IMR-90 (cell line): Measurements from ENCODE around the gene KRT86. TPM values are rescaled to one million over a fixed set of nuclear protein-coding genes. Genes with fewer than 3 reads are reported as not detected.
A peak's percentile ranks its signal among the peaks of the same experiment; 100 is the strongest.

Experiments
- ATAC-seq: fragments of 200-7000 bp; cut with Tn5 transposase; 2 replicates; pipeline ENCODE4 v1.9.1; 2020; ENCODE audit warnings: low read depth, mild to moderate bottlenecking, moderate library complexity
- BruUV-seq: library from RNA; stranded (reverse); fragments of 400-500 nt; replicated peaks from 2 replicates; lab custom pipeline; 2021; lab: Mats Ljungman, UMichigan
- CTCF ChIA-PET: fragments of 300-600 bp; formaldehyde crosslinking; extraction: SDS; loops from one replicate; lab custom pipeline; 2021; ENCODE audit warnings: antibody characterized with exemption; lab: Yijun Ruan, JAX
- POLR2A ChIA-PET: fragments of 300-600 bp; sonication (Branson Sonifier 250); formaldehyde crosslinking; loops from one replicate; lab custom pipeline; 2022; ENCODE audit warnings: antibody characterized with exemption; ENCODE audit not compliant: unreplicated experiment; lab: Charles Lee
- DNase-seq: peaks from one replicate; pipeline ENCODE4 v3.0.0; 2013
- H2AFZ ChIP-seq: replicated peaks from 2 replicates; pipeline ENCODE3; 2013; ENCODE audit warnings: low read length, mild to moderate bottlenecking; ENCODE audit not compliant: poor library complexity
- H2AK5ac ChIP-seq: 2 replicates; pipeline ENCODE4 v1.6.1; 2013; ENCODE audit warnings: low read depth, low read length, inconsistent platforms
- H2AK9ac ChIP-seq: replicated peaks from 2 replicates; pipeline ENCODE3; 2013; ENCODE audit warnings: mild to moderate bottlenecking, low read depth, low read length, moderate library complexity; ENCODE audit not compliant: poor library complexity
- H2BK120ac ChIP-seq: 2 replicates; pipeline ENCODE4 v1.6.1; 2013; ENCODE audit warnings: low read depth, low read length, inconsistent platforms
- H2BK15ac ChIP-seq: 3 replicates; pipeline ENCODE4 v1.6.1; 2013; ENCODE audit warnings: low read depth, low read length, inconsistent platforms
- H2BK20ac ChIP-seq: 2 replicates; pipeline ENCODE4 v1.6.1; 2013; ENCODE audit warnings: low read depth, mild to moderate bottlenecking, inconsistent platforms, low read length, moderate library complexity
- H2BK5ac ChIP-seq: 2 replicates; pipeline ENCODE4 v1.6.1; 2013; ENCODE audit warnings: mild to moderate bottlenecking, low read depth, low read length, inconsistent platforms; ENCODE audit not compliant: poor library complexity, severe bottlenecking
- H3K14ac ChIP-seq: replicated peaks from 2 replicates; pipeline ENCODE4 v1.6.1; 2013; ENCODE audit warnings: low read depth, low read length, inconsistent platforms
- H3K18ac ChIP-seq: 2 replicates; pipeline ENCODE4 v1.6.1; 2013; ENCODE audit warnings: low read depth, low read length, control low read depth
- H3K23ac ChIP-seq: 2 replicates; pipeline ENCODE4 v1.6.1; 2013; ENCODE audit warnings: low read depth, low read length, inconsistent platforms
- H3K27ac ChIP-seq: 2 replicates; pipeline ENCODE4 v1.5.1; 2013; ENCODE audit warnings: mild to moderate bottlenecking, control low read depth, low read length; ENCODE audit not compliant: insufficient read depth
- H3K27me3 ChIP-seq: 2 replicates; pipeline ENCODE4 v1.6.1; 2013; ENCODE audit warnings: low read length; ENCODE audit not compliant: control insufficient read depth, insufficient read depth
- H3K36me3 ChIP-seq: 2 replicates; pipeline ENCODE4 v1.6.1; 2013; ENCODE audit warnings: low read length, mixed read lengths; ENCODE audit not compliant: control insufficient read depth, insufficient read depth
- H3K4ac ChIP-seq: 2 replicates; pipeline ENCODE4 v1.6.1; 2013; ENCODE audit warnings: low read depth, low read length, inconsistent platforms
- H3K4me1 ChIP-seq: 2 replicates; pipeline ENCODE4 v1.6.1; 2013; ENCODE audit warnings: low read length, mixed read lengths; ENCODE audit not compliant: control insufficient read depth, insufficient read depth
- H3K4me2 ChIP-seq: 2 replicates; pipeline ENCODE4 v1.6.1; 2013; ENCODE audit warnings: low read depth, mild to moderate bottlenecking, control low read depth, low read length, moderate library complexity
- H3K4me3 ChIP-seq: 2 replicates; pipeline ENCODE4 v1.5.1; 2013; ENCODE audit warnings: low read depth, mild to moderate bottlenecking, control low read depth, low read length, moderate library complexity; ENCODE audit not compliant: insufficient read depth
- H3K56ac ChIP-seq: 2 replicates; pipeline ENCODE4 v1.6.1; 2013; ENCODE audit warnings: low read length, inconsistent platforms; ENCODE audit not compliant: insufficient read depth; ENCODE audit errors: extremely low read depth
- H3K79me1 ChIP-seq, 2 experiments: 2 replicates each; pipeline ENCODE4 v1.6.1; 2013; ENCODE audit warnings: low read length in 2 of 2, inconsistent platforms in 1 of 2, low read depth in 1 of 2
- H3K9ac ChIP-seq: 2 replicates; pipeline ENCODE4 v1.6.1; 2013; ENCODE audit warnings: low read depth, low read length, control low read depth
- H3K9me1 ChIP-seq: 2 replicates; pipeline ENCODE4 v1.6.1; 2013; ENCODE audit warnings: low read length, inconsistent platforms; ENCODE audit not compliant: insufficient read depth
- H3K9me3 ChIP-seq: 2 replicates; pipeline ENCODE4 v1.6.1; 2013; ENCODE audit warnings: low read length; ENCODE audit not compliant: control insufficient read depth, insufficient read depth
- H4K20me1 ChIP-seq: 2 replicates; pipeline ENCODE4 v1.6.1; 2013; ENCODE audit warnings: low read length, inconsistent platforms; ENCODE audit not compliant: insufficient read depth
- H4K5ac ChIP-seq: 2 replicates; pipeline ENCODE4 v1.6.1; 2013; ENCODE audit warnings: mild to moderate bottlenecking, low read depth, low read length, control low read depth
- H4K8ac ChIP-seq, 2 experiments: 2 replicates each; pipeline ENCODE4 v1.6.1; 2013; ENCODE audit warnings: low read depth in 2 of 2, low read length in 2 of 2, control low read depth in 1 of 2, inconsistent platforms in 1 of 2
- H4K91ac ChIP-seq: 2 replicates; pipeline ENCODE4 v1.6.1; 2013; ENCODE audit warnings: low read depth, low read length, inconsistent platforms; ENCODE audit not compliant: insufficient read depth
- CTCF ChIP-seq: conservative IDR thresholded peaks from 2 replicates; pipeline ENCODE4 v1.5.1; 2012; ENCODE audit warnings: mild to moderate bottlenecking, low read depth, low read length, improper control_type of control experiment
- ELK1 ChIP-seq: fragments of 150-350 bp; IDR thresholded peaks from 2 replicates; pipeline ENCODE4 v1.6.1; 2016; ENCODE audit warnings: low read depth, mild to moderate bottlenecking, low read length, moderate library complexity, borderline replicate concordance
- RCOR1 ChIP-seq: IDR thresholded peaks from 2 replicates; pipeline ENCODE4 v1.6.1; 2012; ENCODE audit warnings: mild to moderate bottlenecking, low read length, improper control_type of control experiment; ENCODE audit not compliant: insufficient replicate concordance
- USF2 ChIP-seq: fragments of 150-350 bp; IDR thresholded peaks from 2 replicates; pipeline ENCODE4 v1.6.1; 2017; ENCODE audit warnings: mild to moderate bottlenecking, antibody characterized with exemption, low read length, low read depth
- WGBS, 2 experiments: methylation state at CpG; one replicate each; pipeline versions ENCODE4 v1.1.5 to v1.1.7; 2013; ENCODE audit warnings: missing lambda C conversion rate in 2 of 2; ENCODE audit not compliant: insufficient read length in 1 of 2; ENCODE audit errors: extremely low coverage in 2 of 2; 5-methylcytosine and 5-hydroxymethylcytosine counted together
- dilution Hi-C: fragments of 300-500 bp; cut with HindIII; formaldehyde crosslinking; loops from one replicate; pipeline ENCODE4 v1.14.3; 2018; ENCODE audit warnings: low sequenced_read_pairs; ENCODE audit not compliant: unreplicated experiment
- in situ Hi-C: fragments of 300-500 bp; cut with MboI; formaldehyde crosslinking; loops from 3 replicates; pipeline ENCODE4 v1.14.3; 2019; ENCODE audit warnings: low sequenced_read_pairs, inconsistent platforms, mixed read lengths
- intact Hi-C: fragments of 100-400 bp; cut with micrococcal nuclease; formaldehyde crosslinking; loops from 2 replicates; pipeline ENCODE4 v1.10.0; 2022
- polyA plus RNA-seq, 3 experiments: library from polyadenylated mRNA; depleted of rRNA; stranded (reverse); fragments of >200 nt; gene quantifications; 2 replicates each; pipeline ENCODE4 v1.2.3, GENCODE V29; 2012; ENCODE audit warnings: low replicate concordance in 1 of 3
- total RNA-seq: library from RNA; depleted of rRNA; stranded (reverse); fragments of >200 nt; gene quantifications from 2 replicates; pipeline ENCODE4 v1.2.3, GENCODE V29; 2012

KRT86 gene
- total and polyA plus RNA-seq, 2 of the 4 experiments (the other 2 are of a cell fraction): not detected

- ChIA-PET CTCF (interaction anchor here (1.1 kb wide), 1 partner anchor 36 kb away, joined by 5 read pairs; no protein-coding TSS in a partner anchor), POLR2A (no interaction called here)
- intact Hi-C loops (no loop called here), in situ Hi-C loops (no loop called here), dilution Hi-C loops (no loop called here)
- BruUV-seq: no TSS peak
- peak overlapping the region; percentile 96 for H2AK5ac ChIP-seq
- H2BK120ac ChIP-seq: peak overlapping the region; percentile 100
- WGBS, 2 experiments: 75% methylated on average over 2 of the region's 5 CpGs; no CpG with 5 or more reads in 1 of the 2 experiments
- peak overlapping the region; percentile 32 to 89 for H4K8ac ChIP-seq
- peak overlapping the region; percentile 95 for H2AK9ac ChIP-seq
- H4K20me1 ChIP-seq: no peaks in the 10 kb centered on the region
- peak overlapping the region; percentile 99 for H2BK20ac ChIP-seq
- H2BK15ac ChIP-seq: peak overlapping the region; percentile 97; the same call in 2 of the 3 replicates
- no peaks in the 10 kb centered on the region for H3K36me3 ChIP-seq
- peak overlapping the region; percentile 37; the same call in 1 of the 2 replicates for H4K5ac ChIP-seq
- H3K18ac ChIP-seq: peak overlapping the region; percentile 8; the same call in 1 of the 2 replicates
- ATAC-seq (peak; percentile 30), DNase-seq (peak; percentile 28)
- TF ChIP-seq RCOR1 (no peak), CTCF (no peak), ELK1 (no peak), USF2 (no peak)
- H3K14ac ChIP-seq: peak overlapping the region; percentile 92
- no peaks in the 10 kb centered on the region for H3K27me3 ChIP-seq
- no peaks in the 10 kb centered on the region for H3K9me3 ChIP-seq
- peak overlapping the region; percentile 95 for H4K91ac ChIP-seq
- peak overlapping the region; percentile 76 for H3K23ac ChIP-seq
- no peak overlapping the region for H3K4me3 ChIP-seq
- peak overlapping the region; percentile 99 for H3K4ac ChIP-seq
- peaks cover 22% of the 10 kb centered on the region for H3K4me1 ChIP-seq
- H3K56ac ChIP-seq: no peak overlapping the region
- no peak overlapping the region for H3K4me2 ChIP-seq
- no peak overlapping the region for H3K9ac ChIP-seq
- H2AFZ ChIP-seq: peak overlapping the region; percentile 98
- peak overlapping the region; percentile 47; the same call in 1 of the 2 replicates for H3K27ac ChIP-seq
- peaks cover 0 to 6% of the 10 kb centered on the region in 2 experiments; a peak in 1 of 4 replicates for H3K79me1 ChIP-seq
- H2BK5ac ChIP-seq: peak overlapping the region; percentile 82
- peaks cover 28% of the 10 kb centered on the region for H3K9me1 ChIP-seq
These were observed 31.1 kb upstream of the KRT86 start for GRCh38 chr12:52243259-52243855.
